OCI-LY7 (cell line): ENCODE measurements around the gene MTMR11. TPM values are rescaled to one million over a fixed set of nuclear protein-coding genes. Genes with fewer than 3 reads are reported as not detected.

Source experiments
- BruUV-seq: library from RNA; stranded (reverse); fragments of 400-500 nt; replicated peaks from 2 replicates; lab custom pipeline; 2021; lab: Mats Ljungman, UMichigan
- CTCF ChIA-PET: fragments of 300-600 bp; sonication (Branson Sonifier 250); formaldehyde crosslinking; loops from one replicate; lab custom pipeline; 2022; ENCODE audit warnings: antibody characterized with exemption; ENCODE audit not compliant: unreplicated experiment; lab: Charles Lee
- POLR2A ChIA-PET: fragments of 300-600 bp; sonication (Branson Sonifier 250); formaldehyde crosslinking; loops from one replicate; lab custom pipeline; 2022; ENCODE audit warnings: antibody characterized with exemption; lab: Charles Lee
- DNase-seq: peaks from one replicate; pipeline ENCODE4 v3.0.0-alpha.2; 2015; ENCODE audit warnings: low spot score
- H2AFZ ChIP-seq: fragments of 200-600 bp; sonication (generic), shearing (Covaris generic); 2 replicates; pipeline ENCODE4 v1.6.1; 2014; ENCODE audit warnings: mild to moderate bottlenecking, antibody characterized with exemption, low read length, moderate library complexity
- H3K27ac ChIP-seq: fragments of 200-600 bp; sonication (generic); 2 replicates; pipeline ENCODE4 v1.5.1; 2014; ENCODE audit warnings: mixed run types, low read depth, mild to moderate bottlenecking, moderate library complexity, low read length, inconsistent platforms; ENCODE audit not compliant: poor library complexity, severe bottlenecking
- H3K36me3 ChIP-seq: fragments of 200-600 bp; sonication (generic); 2 replicates; pipeline ENCODE4 v1.6.1; 2014; ENCODE audit warnings: mild to moderate bottlenecking, antibody characterized with exemption, low read length, moderate library complexity, mixed read lengths; ENCODE audit not compliant: insufficient read depth
- H3K4me1 ChIP-seq: fragments of 200-600 bp; sonication (generic); 2 replicates; pipeline ENCODE4 v1.5.1; 2014; ENCODE audit warnings: mild to moderate bottlenecking, low read length; ENCODE audit not compliant: insufficient read depth, poor library complexity, severe bottlenecking
- H3K4me2 ChIP-seq: fragments of 200-600 bp; sonication (generic); 2 replicates; pipeline ENCODE4 v1.6.1; 2014; ENCODE audit warnings: mild to moderate bottlenecking, low read length
- H3K4me3 ChIP-seq: fragments of 200-600 bp; sonication (generic); 2 replicates; pipeline ENCODE4 v1.5.1; 2014; ENCODE audit warnings: mild to moderate bottlenecking, low read depth, low read length; ENCODE audit not compliant: poor library complexity, severe bottlenecking
- H3K79me2 ChIP-seq: fragments of 200-600 bp; sonication (generic); 2 replicates; pipeline ENCODE4 v1.6.1; 2016; ENCODE audit warnings: low read depth, mild to moderate bottlenecking, low read length, moderate library complexity, mixed read lengths; ENCODE audit not compliant: insufficient read depth
- H3K9me2 ChIP-seq: fragments of 200-600 bp; sonication (generic); 2 replicates; pipeline ENCODE4 v1.6.1; 2016; ENCODE audit warnings: mild to moderate bottlenecking, low read length, mixed read lengths; ENCODE audit not compliant: insufficient read depth
- H3K9me3 ChIP-seq: fragments of 200-600 bp; sonication (generic); 2 replicates; pipeline ENCODE4 v1.6.1; 2014; ENCODE audit warnings: mild to moderate bottlenecking, mixed run types, low read length, mixed read lengths
- H4K20me1 ChIP-seq: fragments of 200-600 bp; sonication (generic); 2 replicates; pipeline ENCODE4 v1.6.1; 2014; ENCODE audit warnings: mild to moderate bottlenecking, antibody characterized with exemption, low read length, moderate library complexity, mixed read lengths; ENCODE audit not compliant: insufficient read depth
- EZH2phosphoT487 ChIP-seq: fragments of 200-600 bp; sonication (generic); IDR thresholded peaks from 2 replicates; pipeline ENCODE4 v1.6.1; 2018; ENCODE audit warnings: low read depth, borderline replicate concordance, mild to moderate bottlenecking, mixed run types, antibody characterized with exemption, low read length, moderate library complexity, mixed read lengths
- intact Hi-C: fragments of 100-400 bp; cut with micrococcal nuclease; formaldehyde crosslinking; loops from one replicate; pipeline ENCODE4 v1.10.0; 2022; ENCODE audit not compliant: unreplicated experiment
- total RNA-seq, 2 experiments: library from RNA; depleted of rRNA in 1 of 2; stranded (reverse); fragments of >200 nt in 1 of 2; shearing (Covaris generic) in 1 of 2; gene quantifications; 2 replicates each; pipeline ENCODE4 v1.2.3, GENCODE V29; 2014 to 2022
- TF ChIP-seq, protein P1 (sequence below): fragments of 200-600 bp; sonication (generic); conservative IDR thresholded peaks from 2 replicates; pipeline ENCODE4 v1.5.1; 2014; ENCODE audit warnings: mild to moderate bottlenecking, antibody characterized with exemption, low read length, moderate library complexity, mixed read lengths

Gene MTMR11
- total RNA-seq, 2 experiments from 2014 or later = 0.09 TPM; not detected in 1

- Histone ChIP-seq H3K79me2 (no peaks in the 10 kb centered on the region), H3K27ac (no peak overlapping the region), H4K20me1 (no peaks in the 10 kb centered on the region), H3K9me2 (no peaks in the 10 kb centered on the region), H3K4me2 (no peak overlapping the region), H3K9me3 (no peaks in the 10 kb centered on the region), H3K4me1 (peaks cover 15% of the 10 kb centered on the region), H3K4me3 (no peak overlapping the region), H3K36me3 (no peaks in the 10 kb centered on the region), H2AFZ (no peak overlapping the region)
- TF ChIP-seq, protein P1, sequence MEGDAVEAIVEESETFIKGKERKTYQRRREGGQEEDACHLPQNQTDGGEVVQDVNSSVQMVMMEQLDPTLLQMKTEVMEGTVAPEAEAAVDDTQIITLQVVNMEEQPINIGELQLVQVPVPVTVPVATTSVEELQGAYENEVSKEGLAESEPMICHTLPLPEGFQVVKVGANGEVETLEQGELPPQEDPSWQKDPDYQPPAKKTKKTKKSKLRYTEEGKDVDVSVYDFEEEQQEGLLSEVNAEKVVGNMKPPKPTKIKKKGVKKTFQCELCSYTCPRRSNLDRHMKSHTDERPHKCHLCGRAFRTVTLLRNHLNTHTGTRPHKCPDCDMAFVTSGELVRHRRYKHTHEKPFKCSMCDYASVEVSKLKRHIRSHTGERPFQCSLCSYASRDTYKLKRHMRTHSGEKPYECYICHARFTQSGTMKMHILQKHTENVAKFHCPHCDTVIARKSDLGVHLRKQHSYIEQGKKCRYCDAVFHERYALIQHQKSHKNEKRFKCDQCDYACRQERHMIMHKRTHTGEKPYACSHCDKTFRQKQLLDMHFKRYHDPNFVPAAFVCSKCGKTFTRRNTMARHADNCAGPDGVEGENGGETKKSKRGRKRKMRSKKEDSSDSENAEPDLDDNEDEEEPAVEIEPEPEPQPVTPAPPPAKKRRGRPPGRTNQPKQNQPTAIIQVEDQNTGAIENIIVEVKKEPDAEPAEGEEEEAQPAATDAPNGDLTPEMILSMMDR = no peak
- TF ChIP-seq EZH2phosphoT487 = no peak
- intact Hi-C loops = no loop called here
- no TSS peak for BruUV-seq
- no peak for DNase-seq
- CTCF ChIA-PET = no interaction called here
- POLR2A ChIA-PET = no interaction called here
Measured at GRCh38 chr1:149914545-149914944, 22.1 kb downstream of the MTMR11 start.

- ChIA-PET CTCF (no interaction called here), POLR2A (no interaction called here)
- no peaks in the 10 kb centered on the region for H3K79me2 ChIP-seq
- no peaks in the 10 kb centered on the region for H3K4me1 ChIP-seq
- TF ChIP-seq, protein P1 = no peak
- no peak for TF ChIP-seq EZH2phosphoT487
- H3K9me3 ChIP-seq = no peaks in the 10 kb centered on the region
- no TSS peak for BruUV-seq
- H3K9me2 ChIP-seq = no peaks in the 10 kb centered on the region
- no peaks in the 10 kb centered on the region for H3K36me3 ChIP-seq
- no peaks in the 10 kb centered on the region for H4K20me1 ChIP-seq
- no peak for DNase-seq
- H3K4me3 ChIP-seq = no peak overlapping the region
- no peak overlapping the region for H3K27ac ChIP-seq
- intact Hi-C loops = loop anchor here (2.0 kb wide), 1 partner anchor 14 kb away; no protein-coding TSS in a partner anchor
- no peak overlapping the region for H3K4me2 ChIP-seq
- H2AFZ ChIP-seq = no peak overlapping the region
Measured at GRCh38 chr1:149906570-149907075, 30.1 kb downstream of the MTMR11 start.

DNA sequence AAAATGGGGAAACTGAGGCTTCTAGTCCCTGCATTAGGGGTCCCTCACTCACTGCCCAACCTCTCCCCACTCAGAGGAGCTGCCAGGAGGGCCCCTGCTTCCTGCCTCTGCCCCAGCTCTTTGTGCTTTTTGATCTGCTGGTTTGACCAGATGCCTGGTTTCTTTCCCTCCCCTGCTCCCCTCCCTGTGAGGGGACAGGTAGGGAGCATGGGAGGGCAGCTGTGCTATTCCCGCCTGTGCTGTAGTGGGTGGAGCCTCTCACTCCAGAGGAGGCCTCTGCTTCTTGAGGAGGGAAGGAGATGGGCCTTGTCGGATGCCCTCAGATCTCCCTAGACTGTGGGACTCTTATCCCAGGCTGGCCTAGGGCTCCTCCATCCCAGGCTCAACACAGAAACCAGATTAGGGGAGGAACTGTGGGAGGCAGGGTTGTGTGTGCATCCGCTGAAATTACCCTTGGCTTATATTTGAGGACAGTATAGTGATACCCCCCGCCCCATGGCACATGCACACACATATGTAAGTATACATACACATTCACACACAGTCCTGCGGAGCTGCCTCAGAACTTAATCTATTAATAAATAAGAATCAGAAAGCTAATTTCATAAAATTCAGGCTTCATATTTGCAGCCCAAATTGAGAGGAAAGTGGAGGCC, 32.7 kb downstream of the MTMR11 start:
- intact Hi-C loops = no loop called here
- no peak for TF ChIP-seq EZH2phosphoT487
- TF ChIP-seq, protein P1 = no peak
- no peak overlapping the region for H3K27ac ChIP-seq
- no peak overlapping the region for H3K4me3 ChIP-seq
- H3K36me3 ChIP-seq = no peaks in the 10 kb centered on the region
- no peaks in the 10 kb centered on the region for H3K9me3 ChIP-seq
- H3K79me2 ChIP-seq = no peaks in the 10 kb centered on the region
- H2AFZ ChIP-seq = no peak overlapping the region
- no peaks in the 10 kb centered on the region for H4K20me1 ChIP-seq
- no TSS peak for BruUV-seq
- ChIA-PET POLR2A (interaction anchor here (0.8 kb wide), 2 partner anchors 12 to 16 kb away, joined by 3 read pairs; a partner anchor contains a TSS), CTCF (no interaction called here)
- H3K4me1 ChIP-seq = peaks cover 8% of the 10 kb centered on the region
- no peak for DNase-seq
- H3K4me2 ChIP-seq = no peak overlapping the region
- no peaks in the 10 kb centered on the region for H3K9me2 ChIP-seq
